Breast epithelium (tissue), 3 donors: Measurements from ENCODE around the gene MYH9.
A peak's percentile ranks its signal among the peaks of the same experiment; 100 is the strongest.

Experiments used
- POLR2A ChIP-seq: fragments of 450-650 bp; IDR thresholded peaks from one replicate; pipeline ENCODE4 v1.6.1; 2016; ENCODE audit warnings: antibody characterized with exemption, mild to moderate bottlenecking, moderate library complexity
- POLR2AphosphoS5 ChIP-seq, 3 donors: sonication (generic); formaldehyde crosslinking; IDR thresholded peaks; one replicate each; pipeline ENCODE4 v1.6.1; 2017; ENCODE audit warnings: antibody characterized with exemption in 3 of 3
- TF ChIP-seq, protein P1 (sequence below), 3 donors: fragments of 450-650 bp; IDR thresholded peaks; one replicate each; pipeline ENCODE4 v1.5.1; 2016 to 2017; ENCODE audit warnings: antibody characterized with exemption in 3 of 3, mild to moderate bottlenecking in 3 of 3, moderate library complexity in 3 of 3

DNA sequence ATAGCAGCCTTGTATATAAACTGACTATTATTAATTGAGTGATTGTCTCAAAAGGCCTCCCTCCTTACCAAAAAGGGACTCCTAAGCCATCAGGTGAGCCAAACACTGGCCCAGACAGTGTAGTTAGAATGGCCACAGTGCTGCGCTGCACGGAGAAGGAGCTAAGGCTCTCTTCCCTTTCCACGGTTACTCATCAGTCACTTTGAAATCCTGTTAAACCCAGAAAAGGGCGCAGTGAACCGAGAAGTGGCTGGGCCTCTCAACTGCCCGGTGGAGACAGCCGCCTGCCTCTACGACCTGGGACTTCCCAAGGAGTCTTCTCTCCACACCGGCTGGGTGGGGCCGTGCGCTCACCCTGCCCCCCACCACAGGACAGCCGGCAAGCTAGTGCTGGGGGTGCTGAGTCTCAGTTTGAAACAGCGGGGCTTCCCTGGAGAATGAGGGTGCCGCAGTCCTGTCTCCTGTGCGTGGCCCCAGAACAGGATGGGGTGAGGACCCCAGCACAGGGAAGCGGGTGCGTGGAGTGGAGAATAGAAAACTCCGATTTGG is 1.3 kb downstream of the MYH9 start:
- TF ChIP-seq, protein P1, sequence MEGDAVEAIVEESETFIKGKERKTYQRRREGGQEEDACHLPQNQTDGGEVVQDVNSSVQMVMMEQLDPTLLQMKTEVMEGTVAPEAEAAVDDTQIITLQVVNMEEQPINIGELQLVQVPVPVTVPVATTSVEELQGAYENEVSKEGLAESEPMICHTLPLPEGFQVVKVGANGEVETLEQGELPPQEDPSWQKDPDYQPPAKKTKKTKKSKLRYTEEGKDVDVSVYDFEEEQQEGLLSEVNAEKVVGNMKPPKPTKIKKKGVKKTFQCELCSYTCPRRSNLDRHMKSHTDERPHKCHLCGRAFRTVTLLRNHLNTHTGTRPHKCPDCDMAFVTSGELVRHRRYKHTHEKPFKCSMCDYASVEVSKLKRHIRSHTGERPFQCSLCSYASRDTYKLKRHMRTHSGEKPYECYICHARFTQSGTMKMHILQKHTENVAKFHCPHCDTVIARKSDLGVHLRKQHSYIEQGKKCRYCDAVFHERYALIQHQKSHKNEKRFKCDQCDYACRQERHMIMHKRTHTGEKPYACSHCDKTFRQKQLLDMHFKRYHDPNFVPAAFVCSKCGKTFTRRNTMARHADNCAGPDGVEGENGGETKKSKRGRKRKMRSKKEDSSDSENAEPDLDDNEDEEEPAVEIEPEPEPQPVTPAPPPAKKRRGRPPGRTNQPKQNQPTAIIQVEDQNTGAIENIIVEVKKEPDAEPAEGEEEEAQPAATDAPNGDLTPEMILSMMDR (IDR thresholded peaks at IDR 0.05): no peak
- TF ChIP-seq POLR2A (no peak), POLR2AphosphoS5 (IDR thresholded peaks at IDR 0.05) (peak in 2 of 3 donors; percentile 3 to 42)
